Caco-2 (cell line): Measurements from ENCODE around the gene IMPG2. TPM values are rescaled to one million over a fixed set of nuclear protein-coding genes. Genes with fewer than 3 reads are reported as not detected.

ENCODE experiments used
- BruUV-seq: library from RNA; stranded (reverse); fragments of 400-500 nt; replicated peaks from 2 replicates; lab custom pipeline; 2021; lab: Mats Ljungman, UMichigan
- CTCF ChIA-PET: fragments of 300-600 bp; sonication (Branson Sonifier 250); formaldehyde crosslinking; loops from one replicate; lab custom pipeline; 2022; ENCODE audit warnings: antibody characterized with exemption; lab: Charles Lee
- POLR2A ChIA-PET: fragments of 300-600 bp; sonication (Branson Sonifier 250); formaldehyde crosslinking; loops from one replicate; lab custom pipeline; 2022; ENCODE audit warnings: antibody characterized with exemption; lab: Charles Lee
- DNase-seq, 2 experiments: peaks; one replicate each; pipeline versions ENCODE4 v3.0.0 to v3.0.0-alpha.2; 2020 to 2022
- H3K27me3 ChIP-seq: replicated peaks from 2 replicates; pipeline ENCODE4 v1.6.0; 2011; ENCODE audit warnings: low read length; ENCODE audit not compliant: control insufficient read depth, insufficient read depth
- H3K36me3 ChIP-seq: 2 replicates; pipeline ENCODE4 v1.5.1; 2011; ENCODE audit warnings: low read length; ENCODE audit not compliant: control insufficient read depth, insufficient read depth
- H3K4me1 ChIP-seq: fragments of 250-450 bp; sonication (Bioruptor Pico); 2 replicates; pipeline ENCODE4 v1.5.1; 2020; ENCODE audit warnings: mild to moderate bottlenecking
- H3K4me3 ChIP-seq: 2 replicates; pipeline ENCODE4 v1.5.1; 2011; ENCODE audit warnings: low read depth, mild to moderate bottlenecking, control low read depth, low read length
- H3K9me3 ChIP-seq: fragments of 250-450 bp; sonication (Bioruptor Pico); 2 replicates; pipeline ENCODE4 v1.5.1; 2020; ENCODE audit warnings: mild to moderate bottlenecking, moderate library complexity
- H3K27ac Mint-ChIP-seq: one replicate; pipeline ENCODE4 v1.8.0; 2022; ENCODE audit warnings: mixed read lengths; ENCODE audit not compliant: unreplicated experiment
- H3K27me3 Mint-ChIP-seq: one replicate; pipeline ENCODE4 v1.8.0; 2022; ENCODE audit warnings: mixed read lengths; ENCODE audit not compliant: insufficient read depth, unreplicated experiment
- H3K36me3 Mint-ChIP-seq: one replicate; pipeline ENCODE4 v1.8.0; 2022; ENCODE audit warnings: mild to moderate bottlenecking, mixed read lengths; ENCODE audit not compliant: insufficient read depth, unreplicated experiment
- H3K4me1 Mint-ChIP-seq: one replicate; pipeline ENCODE4 v1.8.0; 2022; ENCODE audit warnings: low read depth, mixed read lengths; ENCODE audit not compliant: unreplicated experiment
- H3K4me3 Mint-ChIP-seq: one replicate; pipeline ENCODE4 v1.8.0; 2022; ENCODE audit warnings: mild to moderate bottlenecking, moderate library complexity, mixed read lengths; ENCODE audit not compliant: unreplicated experiment
- H3K9me3 Mint-ChIP-seq: one replicate; pipeline ENCODE4 v1.8.0; 2022; ENCODE audit warnings: mixed read lengths; ENCODE audit not compliant: unreplicated experiment
- CTCF ChIP-seq, 2 experiments: fragments of 200-600 bp in 1 of 2; IDR thresholded peaks; 1 replicate in 1 of 2; 2 replicates in 1 of 2; pipeline versions ENCODE4 v1.5.1 to v1.8.0; 2011 to 2022; ENCODE audit warnings: antibody characterized with exemption in 1 of 2, control low read depth in 1 of 2, inconsistent platforms in 1 of 2, low read depth in 1 of 2, low read length in 1 of 2, mild to moderate bottlenecking in 1 of 2, moderate library complexity in 1 of 2; ENCODE audit not compliant: insufficient read depth in 1 of 2, severe bottlenecking in 1 of 2, unreplicated experiment in 1 of 2
- intact Hi-C: fragments of 100-400 bp; cut with micrococcal nuclease; formaldehyde crosslinking; loops from one replicate; pipeline ENCODE4 v1.10.0; 2022; ENCODE audit not compliant: unreplicated experiment
- total RNA-seq: library from RNA; stranded (reverse); gene quantifications from 2 replicates; pipeline ENCODE4 v1.2.3, GENCODE V29; 2022

Gene IMPG2
- total RNA-seq, 1 experiment from 2014 or later, result not detected

DNA sequence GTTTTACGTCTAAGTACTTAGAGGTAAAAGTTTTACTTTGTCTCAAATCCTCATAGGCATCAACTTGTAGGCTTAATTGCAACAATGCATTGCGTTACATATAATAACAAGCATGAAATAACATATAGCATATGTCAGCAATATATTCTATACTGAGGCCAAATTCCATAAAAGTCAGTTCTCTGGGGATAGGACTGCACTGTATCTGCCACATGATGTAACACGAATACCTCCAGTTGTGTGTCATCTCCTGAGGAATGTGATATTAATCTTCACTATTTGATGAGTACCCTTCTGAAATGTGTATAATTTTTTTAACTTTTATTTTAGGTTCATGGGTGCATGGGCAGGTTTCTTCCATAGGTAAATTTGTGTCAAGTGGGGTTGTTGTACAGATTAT, 126.4 kb downstream of the IMPG2 start:
- Mint-ChIP-seq H3K27ac (no peak overlapping the region), H3K27me3 (no peaks in the 10 kb centered on the region), H3K4me1 (no peaks in the 10 kb centered on the region), H3K9me3 (peaks cover 5% of the 10 kb centered on the region), H3K4me3 (no peak overlapping the region), H3K36me3 (no peaks in the 10 kb centered on the region)
- no peak for DNase-seq
- POLR2A ChIA-PET, result no interaction called here
- Histone ChIP-seq H3K4me3 (no peak overlapping the region), H3K9me3 (no peaks in the 10 kb centered on the region), H3K4me1 (no peaks in the 10 kb centered on the region), H3K27me3 (no peaks in the 10 kb centered on the region), H3K36me3 (no peaks in the 10 kb centered on the region)
- CTCF ChIA-PET, result no interaction called here
- TF ChIP-seq CTCF (IDR thresholded peaks at IDR 0.05; ENCODE audit: insufficient read depth in 1 of 2, low read depth in 1 of 2, low read length in 1 of 2, severe bottlenecking in 1 of 2, unreplicated experiment in 1 of 2), result no peak
- intact Hi-C loops, result no loop called here
- BruUV-seq, result no TSS peak

DNA sequence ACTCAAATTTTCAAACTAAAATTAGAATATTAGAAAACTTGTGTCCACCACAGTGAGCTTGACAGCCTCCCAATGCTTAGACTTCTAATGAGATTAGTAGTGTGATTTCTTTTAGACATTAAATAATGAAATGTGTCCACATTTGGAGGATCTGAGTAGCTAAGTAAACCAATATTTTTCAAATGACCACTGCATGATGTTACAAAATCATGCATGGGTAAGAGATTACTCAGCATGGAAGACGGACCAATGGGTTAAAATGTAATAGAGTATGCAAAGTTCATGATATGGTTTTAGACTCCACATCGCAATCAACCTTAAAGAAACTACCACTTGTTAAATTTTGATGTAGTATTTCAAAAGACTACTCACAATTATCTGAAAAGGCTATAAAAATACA, 130.6 kb downstream of the IMPG2 start:
- H3K4me3 ChIP-seq, result no peak overlapping the region
- Mint-ChIP-seq H3K27ac (no peak overlapping the region), H3K27me3 (no peaks in the 10 kb centered on the region), H3K4me1 (no peaks in the 10 kb centered on the region), H3K36me3 (no peaks in the 10 kb centered on the region), H3K4me3 (no peak overlapping the region), H3K9me3 (peaks cover 10% of the 10 kb centered on the region)
- intact Hi-C loops, result no loop called here
- ChIA-PET CTCF (no interaction called here), POLR2A (no interaction called here)
- H3K36me3 ChIP-seq, result no peaks in the 10 kb centered on the region
- H3K4me1 ChIP-seq, result no peaks in the 10 kb centered on the region
- H3K27me3 ChIP-seq, result no peaks in the 10 kb centered on the region
- BruUV-seq, result no TSS peak
- H3K9me3 ChIP-seq, result no peaks in the 10 kb centered on the region
- no peak for DNase-seq
- no peak for TF ChIP-seq CTCF (IDR thresholded peaks at IDR 0.05; ENCODE audit: insufficient read depth in 1 of 2, low read depth in 1 of 2, low read length in 1 of 2, severe bottlenecking in 1 of 2, unreplicated experiment in 1 of 2)

DNA sequence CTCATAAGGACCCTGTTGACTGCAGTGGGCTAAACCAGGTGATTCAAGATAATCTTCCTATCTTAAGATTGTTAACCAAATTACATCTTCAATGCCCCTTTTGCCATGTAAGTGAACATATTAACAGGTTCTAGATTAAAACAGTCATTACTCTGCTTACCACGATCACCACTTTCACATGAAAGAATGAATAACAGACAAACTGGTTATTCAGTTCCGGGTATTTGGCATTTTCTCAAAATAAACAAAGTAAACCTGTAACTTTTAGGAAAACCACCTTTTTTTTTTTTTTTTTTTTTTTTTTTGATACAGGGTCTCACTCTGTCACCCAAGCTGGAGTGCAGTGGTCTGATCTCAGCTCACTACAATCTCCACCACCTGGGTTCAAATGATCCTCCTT, 131.2 kb downstream of the IMPG2 start:
- H3K9me3 Mint-ChIP-seq, result peaks cover 10% of the 10 kb centered on the region
- no peak for DNase-seq
- CTCF ChIA-PET, result no interaction called here
- H3K27me3 Mint-ChIP-seq, result no peaks in the 10 kb centered on the region
- no TSS peak for BruUV-seq
- Histone ChIP-seq H3K27me3 (no peaks in the 10 kb centered on the region), H3K9me3 (no peaks in the 10 kb centered on the region), H3K4me3 (no peak overlapping the region), H3K36me3 (no peaks in the 10 kb centered on the region), H3K4me1 (no peaks in the 10 kb centered on the region)
- no peak for TF ChIP-seq CTCF (IDR thresholded peaks at IDR 0.05; ENCODE audit: insufficient read depth in 1 of 2, low read depth in 1 of 2, low read length in 1 of 2, severe bottlenecking in 1 of 2, unreplicated experiment in 1 of 2)
- H3K36me3 Mint-ChIP-seq, result no peaks in the 10 kb centered on the region
- intact Hi-C loops, result no loop called here
- H3K4me3 Mint-ChIP-seq, result no peak overlapping the region
- H3K4me1 Mint-ChIP-seq, result no peaks in the 10 kb centered on the region
- H3K27ac Mint-ChIP-seq, result no peak overlapping the region
- POLR2A ChIA-PET, result no interaction called here
